Measurements from ENCODE around the gene RPS5.
"Not testable (repeated sequence)": the region's sequence is repeated elsewhere in the genome, so short reads cannot be mapped to it uniquely, and the experiment has no call there.

DNA sequence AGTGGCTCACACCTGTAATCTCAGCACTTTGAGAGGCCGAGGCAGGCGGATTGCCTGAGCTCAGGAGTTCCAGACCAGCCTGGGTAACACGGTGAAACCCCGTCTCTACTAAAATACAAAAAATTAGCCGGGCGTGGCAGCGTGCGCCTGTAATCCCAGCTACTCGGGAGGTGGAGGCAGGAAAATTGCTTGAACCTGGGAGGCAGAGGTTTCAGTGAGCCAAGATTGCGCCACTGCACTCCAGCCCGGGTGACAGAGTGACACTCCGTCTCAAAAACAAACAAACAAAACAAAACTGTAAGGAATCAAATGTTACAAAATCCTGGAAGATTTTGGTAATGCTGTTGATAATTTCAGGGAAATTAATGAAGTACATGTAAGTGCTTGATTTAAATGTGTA lies 39.0 kb upstream of the RPS5 start:
- TF ChIP-seq, protein P1, sequence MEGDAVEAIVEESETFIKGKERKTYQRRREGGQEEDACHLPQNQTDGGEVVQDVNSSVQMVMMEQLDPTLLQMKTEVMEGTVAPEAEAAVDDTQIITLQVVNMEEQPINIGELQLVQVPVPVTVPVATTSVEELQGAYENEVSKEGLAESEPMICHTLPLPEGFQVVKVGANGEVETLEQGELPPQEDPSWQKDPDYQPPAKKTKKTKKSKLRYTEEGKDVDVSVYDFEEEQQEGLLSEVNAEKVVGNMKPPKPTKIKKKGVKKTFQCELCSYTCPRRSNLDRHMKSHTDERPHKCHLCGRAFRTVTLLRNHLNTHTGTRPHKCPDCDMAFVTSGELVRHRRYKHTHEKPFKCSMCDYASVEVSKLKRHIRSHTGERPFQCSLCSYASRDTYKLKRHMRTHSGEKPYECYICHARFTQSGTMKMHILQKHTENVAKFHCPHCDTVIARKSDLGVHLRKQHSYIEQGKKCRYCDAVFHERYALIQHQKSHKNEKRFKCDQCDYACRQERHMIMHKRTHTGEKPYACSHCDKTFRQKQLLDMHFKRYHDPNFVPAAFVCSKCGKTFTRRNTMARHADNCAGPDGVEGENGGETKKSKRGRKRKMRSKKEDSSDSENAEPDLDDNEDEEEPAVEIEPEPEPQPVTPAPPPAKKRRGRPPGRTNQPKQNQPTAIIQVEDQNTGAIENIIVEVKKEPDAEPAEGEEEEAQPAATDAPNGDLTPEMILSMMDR (IDR thresholded peaks at IDR 0.05) = not testable (repeated sequence)
- not testable (repeated sequence) for TF ChIP-seq POLR2A (IDR thresholded peaks at IDR 0.05)

Measured in testis (tissue), 2 donors.